Measurements from ENCODE around the gene SLC25A39. TPM values are rescaled to one million over a fixed set of nuclear protein-coding genes. Genes with fewer than 3 reads are reported as not detected.

Gene SLC25A39
- total RNA-seq, 1 donor from 2014 or later: 80.6 TPM

- no peak overlapping the region for H3K4me3 ChIP-seq (ENCODE audit: insufficient read depth, low read depth, low read length)
- peaks cover 56% of the 10 kb centered on the region for H4K20me1 ChIP-seq (ENCODE audit: insufficient read depth, low read length)
- H2AFZ ChIP-seq (ENCODE audit: low read depth, low read length): no peak overlapping the region
- Mint-ChIP-seq H3K36me3 (ENCODE audit: low read depth, unreplicated experiment) (peaks cover 15% of the 10 kb centered on the region), H3K27me3 (ENCODE audit: low read depth, unreplicated experiment) (peaks cover 5% of the 10 kb centered on the region), H3K4me3 (ENCODE audit: unreplicated experiment) (no peak overlapping the region), H3K27ac (ENCODE audit: unreplicated experiment) (no peak overlapping the region), H3K9me3 (ENCODE audit: unreplicated experiment) (no peaks in the 10 kb centered on the region), H3K4me1 (ENCODE audit: low read depth, unreplicated experiment) (no peaks in the 10 kb centered on the region)
- no peaks in the 10 kb centered on the region for H3K36me3 ChIP-seq (ENCODE audit: insufficient read depth, low read length)
- H3K4me2 ChIP-seq (ENCODE audit: low read length): no peak overlapping the region
- no peak overlapping the region for H3K9ac ChIP-seq (ENCODE audit: low read length)
- TF ChIP-seq EZH2 (IDR thresholded peaks at IDR 0.05; ENCODE audit: insufficient read depth, low read length): no peak
- no peak for FAIRE-seq
- no peaks in the 10 kb centered on the region for H3K27me3 ChIP-seq (ENCODE audit: insufficient read depth, low read length)
- no peaks in the 10 kb centered on the region for H3K9me3 ChIP-seq (ENCODE audit: insufficient read depth, low read depth, low read length)
- no peaks in the 10 kb centered on the region for H3K4me1 ChIP-seq (ENCODE audit: insufficient read depth, low read length)
- no peak for DNase-seq (ENCODE audit: low read depth)
- H3K27ac ChIP-seq (ENCODE audit: low read depth, low read length): no peak overlapping the region
- peaks cover under 1% of the 10 kb centered on the region for H3K79me2 ChIP-seq (ENCODE audit: insufficient read depth, low read length)
These were observed 26.8 kb upstream of the SLC25A39 start for GRCh38 chr17:44351464-44351863.

- Histone ChIP-seq H3K4me1 (ENCODE audit: insufficient read depth, low read length) (no peaks in the 10 kb centered on the region), H3K27me3 (ENCODE audit: insufficient read depth, low read length) (no peaks in the 10 kb centered on the region), H3K4me2 (ENCODE audit: low read length) (no peak overlapping the region), H3K27ac (ENCODE audit: low read depth, low read length) (no peak overlapping the region), H2AFZ (ENCODE audit: low read depth, low read length) (no peak overlapping the region), H4K20me1 (ENCODE audit: insufficient read depth, low read length) (peaks cover 62% of the 10 kb centered on the region), H3K4me3 (ENCODE audit: insufficient read depth, low read depth, low read length) (no peak overlapping the region), H3K79me2 (ENCODE audit: insufficient read depth, low read length) (peaks cover 7% of the 10 kb centered on the region), H3K36me3 (ENCODE audit: insufficient read depth, low read length) (no peaks in the 10 kb centered on the region), H3K9ac (ENCODE audit: low read length) (no peak overlapping the region), H3K9me3 (ENCODE audit: insufficient read depth, low read depth, low read length) (no peaks in the 10 kb centered on the region)
- H3K4me1 Mint-ChIP-seq (ENCODE audit: low read depth, unreplicated experiment): peaks cover 2% of the 10 kb centered on the region
- H3K36me3 Mint-ChIP-seq (ENCODE audit: low read depth, unreplicated experiment): peaks cover 15% of the 10 kb centered on the region
- DNase-seq (ENCODE audit: low read depth): peak; percentile 18
- TF ChIP-seq EZH2 (IDR thresholded peaks at IDR 0.05; ENCODE audit: insufficient read depth, low read length): no peak
- TF ChIP-seq, protein P1, sequence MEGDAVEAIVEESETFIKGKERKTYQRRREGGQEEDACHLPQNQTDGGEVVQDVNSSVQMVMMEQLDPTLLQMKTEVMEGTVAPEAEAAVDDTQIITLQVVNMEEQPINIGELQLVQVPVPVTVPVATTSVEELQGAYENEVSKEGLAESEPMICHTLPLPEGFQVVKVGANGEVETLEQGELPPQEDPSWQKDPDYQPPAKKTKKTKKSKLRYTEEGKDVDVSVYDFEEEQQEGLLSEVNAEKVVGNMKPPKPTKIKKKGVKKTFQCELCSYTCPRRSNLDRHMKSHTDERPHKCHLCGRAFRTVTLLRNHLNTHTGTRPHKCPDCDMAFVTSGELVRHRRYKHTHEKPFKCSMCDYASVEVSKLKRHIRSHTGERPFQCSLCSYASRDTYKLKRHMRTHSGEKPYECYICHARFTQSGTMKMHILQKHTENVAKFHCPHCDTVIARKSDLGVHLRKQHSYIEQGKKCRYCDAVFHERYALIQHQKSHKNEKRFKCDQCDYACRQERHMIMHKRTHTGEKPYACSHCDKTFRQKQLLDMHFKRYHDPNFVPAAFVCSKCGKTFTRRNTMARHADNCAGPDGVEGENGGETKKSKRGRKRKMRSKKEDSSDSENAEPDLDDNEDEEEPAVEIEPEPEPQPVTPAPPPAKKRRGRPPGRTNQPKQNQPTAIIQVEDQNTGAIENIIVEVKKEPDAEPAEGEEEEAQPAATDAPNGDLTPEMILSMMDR (IDR thresholded peaks at IDR 0.05; ENCODE audit: insufficient read depth, low read depth, low read length): peak; percentile 57
- H3K27ac Mint-ChIP-seq (ENCODE audit: unreplicated experiment): no peak overlapping the region
- peaks cover 5% of the 10 kb centered on the region for H3K27me3 Mint-ChIP-seq (ENCODE audit: low read depth, unreplicated experiment)
- no peaks in the 10 kb centered on the region for H3K9me3 Mint-ChIP-seq (ENCODE audit: unreplicated experiment)
- H3K4me3 Mint-ChIP-seq (ENCODE audit: unreplicated experiment): no peak overlapping the region
- FAIRE-seq: no peak
These were observed 26.2 kb upstream of the SLC25A39 start for GRCh38 chr17:44350733-44351226.

- H3K27me3 Mint-ChIP-seq (ENCODE audit: low read depth, unreplicated experiment): peaks cover 5% of the 10 kb centered on the region
- no peak overlapping the region for H3K4me3 Mint-ChIP-seq (ENCODE audit: unreplicated experiment)
- Histone ChIP-seq H3K4me2 (ENCODE audit: low read length) (no peak overlapping the region), H3K4me1 (ENCODE audit: insufficient read depth, low read length) (no peaks in the 10 kb centered on the region), H3K36me3 (ENCODE audit: insufficient read depth, low read length) (no peaks in the 10 kb centered on the region), H3K4me3 (ENCODE audit: insufficient read depth, low read depth, low read length) (no peak overlapping the region), H2AFZ (ENCODE audit: low read depth, low read length) (no peak overlapping the region), H3K9me3 (ENCODE audit: insufficient read depth, low read depth, low read length) (no peaks in the 10 kb centered on the region), H3K79me2 (ENCODE audit: insufficient read depth, low read length) (peaks cover 13% of the 10 kb centered on the region), H3K27ac (ENCODE audit: low read depth, low read length) (no peak overlapping the region), H3K27me3 (ENCODE audit: insufficient read depth, low read length) (no peaks in the 10 kb centered on the region), H3K9ac (ENCODE audit: low read length) (no peak overlapping the region), H4K20me1 (ENCODE audit: insufficient read depth, low read length) (peaks cover 61% of the 10 kb centered on the region)
- peaks cover 10% of the 10 kb centered on the region for H3K36me3 Mint-ChIP-seq (ENCODE audit: low read depth, unreplicated experiment)
- H3K27ac Mint-ChIP-seq (ENCODE audit: unreplicated experiment): no peak overlapping the region
- FAIRE-seq (no peak), DNase-seq (ENCODE audit: low read depth) (no peak)
- H3K4me1 Mint-ChIP-seq (ENCODE audit: low read depth, unreplicated experiment): peaks cover 2% of the 10 kb centered on the region
- TF ChIP-seq EZH2 (IDR thresholded peaks at IDR 0.05; ENCODE audit: insufficient read depth, low read length): no peak
- TF ChIP-seq, protein P1 (IDR thresholded peaks at IDR 0.05; ENCODE audit: insufficient read depth, low read depth, low read length): no peak
- no peaks in the 10 kb centered on the region for H3K9me3 Mint-ChIP-seq (ENCODE audit: unreplicated experiment)
These were observed 25.0 kb upstream of the SLC25A39 start for GRCh38 chr17:44349553-44350070.
